ENCODE data around the gene RASA3. TPM values are rescaled to one million over a fixed set of nuclear protein-coding genes. Genes with fewer than 3 reads are reported as not detected.

The RASA3 gene
- total RNA-seq, 1 donor from 2014 or later = 17.3 TPM

DNA sequence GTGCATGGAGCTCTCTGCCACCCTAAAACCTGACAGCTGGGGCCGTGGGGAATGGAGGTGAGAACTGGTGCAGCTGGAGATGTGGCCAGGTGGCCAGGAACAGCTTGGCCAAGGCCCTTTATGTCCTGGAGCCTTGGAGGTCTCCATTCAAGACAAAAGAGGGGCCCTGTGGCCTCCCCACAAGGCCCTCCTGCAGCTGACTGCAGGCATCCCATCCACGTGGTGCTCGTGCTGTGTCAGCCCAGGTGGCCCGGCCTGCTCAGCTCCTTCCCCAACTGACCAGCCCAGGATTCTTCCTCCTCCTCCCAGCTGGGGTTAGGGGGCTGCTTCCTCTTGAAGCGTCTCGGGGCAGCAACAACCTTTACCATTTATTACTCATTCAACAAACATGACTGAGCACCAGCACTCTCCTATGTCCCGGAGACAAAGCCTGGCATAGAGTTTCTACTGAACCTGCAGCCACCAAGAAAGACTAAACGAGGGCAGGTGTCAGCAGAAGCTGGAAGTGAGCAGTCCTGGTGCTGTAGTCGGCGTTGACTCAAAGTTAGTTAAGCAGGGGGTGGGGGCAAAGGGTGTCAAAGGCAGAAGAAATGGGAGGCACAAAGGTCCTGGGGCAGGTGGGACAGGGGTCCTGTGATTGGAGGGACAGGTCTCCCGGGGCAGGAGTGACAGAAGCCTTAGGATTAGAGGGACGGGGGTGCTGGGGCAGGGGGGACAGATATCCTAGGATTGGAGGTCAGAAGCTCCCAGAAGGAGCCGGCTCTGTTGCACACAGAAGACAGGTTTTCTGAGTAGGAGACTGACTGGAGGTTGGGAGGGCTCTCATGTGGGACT lies 135.3 kb downstream of the RASA3 start:
- Histone ChIP-seq H3K9me3 (no peaks in the 10 kb centered on the region), H3K4me3 (no peak overlapping the region), H3K27me3 (no peaks in the 10 kb centered on the region), H3K27ac (peak overlapping the region; percentile 30), H3K36me3 (peaks cover 5% of the 10 kb centered on the region), H3K4me1 (no peaks in the 10 kb centered on the region)
- no peak for DNase-seq
- TF ChIP-seq, protein P1, sequence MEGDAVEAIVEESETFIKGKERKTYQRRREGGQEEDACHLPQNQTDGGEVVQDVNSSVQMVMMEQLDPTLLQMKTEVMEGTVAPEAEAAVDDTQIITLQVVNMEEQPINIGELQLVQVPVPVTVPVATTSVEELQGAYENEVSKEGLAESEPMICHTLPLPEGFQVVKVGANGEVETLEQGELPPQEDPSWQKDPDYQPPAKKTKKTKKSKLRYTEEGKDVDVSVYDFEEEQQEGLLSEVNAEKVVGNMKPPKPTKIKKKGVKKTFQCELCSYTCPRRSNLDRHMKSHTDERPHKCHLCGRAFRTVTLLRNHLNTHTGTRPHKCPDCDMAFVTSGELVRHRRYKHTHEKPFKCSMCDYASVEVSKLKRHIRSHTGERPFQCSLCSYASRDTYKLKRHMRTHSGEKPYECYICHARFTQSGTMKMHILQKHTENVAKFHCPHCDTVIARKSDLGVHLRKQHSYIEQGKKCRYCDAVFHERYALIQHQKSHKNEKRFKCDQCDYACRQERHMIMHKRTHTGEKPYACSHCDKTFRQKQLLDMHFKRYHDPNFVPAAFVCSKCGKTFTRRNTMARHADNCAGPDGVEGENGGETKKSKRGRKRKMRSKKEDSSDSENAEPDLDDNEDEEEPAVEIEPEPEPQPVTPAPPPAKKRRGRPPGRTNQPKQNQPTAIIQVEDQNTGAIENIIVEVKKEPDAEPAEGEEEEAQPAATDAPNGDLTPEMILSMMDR (IDR thresholded peaks at IDR 0.05) = no peak
- intact Hi-C loops (cut with DNase I) = no loop called here
- no peak for ATAC-seq

DNA sequence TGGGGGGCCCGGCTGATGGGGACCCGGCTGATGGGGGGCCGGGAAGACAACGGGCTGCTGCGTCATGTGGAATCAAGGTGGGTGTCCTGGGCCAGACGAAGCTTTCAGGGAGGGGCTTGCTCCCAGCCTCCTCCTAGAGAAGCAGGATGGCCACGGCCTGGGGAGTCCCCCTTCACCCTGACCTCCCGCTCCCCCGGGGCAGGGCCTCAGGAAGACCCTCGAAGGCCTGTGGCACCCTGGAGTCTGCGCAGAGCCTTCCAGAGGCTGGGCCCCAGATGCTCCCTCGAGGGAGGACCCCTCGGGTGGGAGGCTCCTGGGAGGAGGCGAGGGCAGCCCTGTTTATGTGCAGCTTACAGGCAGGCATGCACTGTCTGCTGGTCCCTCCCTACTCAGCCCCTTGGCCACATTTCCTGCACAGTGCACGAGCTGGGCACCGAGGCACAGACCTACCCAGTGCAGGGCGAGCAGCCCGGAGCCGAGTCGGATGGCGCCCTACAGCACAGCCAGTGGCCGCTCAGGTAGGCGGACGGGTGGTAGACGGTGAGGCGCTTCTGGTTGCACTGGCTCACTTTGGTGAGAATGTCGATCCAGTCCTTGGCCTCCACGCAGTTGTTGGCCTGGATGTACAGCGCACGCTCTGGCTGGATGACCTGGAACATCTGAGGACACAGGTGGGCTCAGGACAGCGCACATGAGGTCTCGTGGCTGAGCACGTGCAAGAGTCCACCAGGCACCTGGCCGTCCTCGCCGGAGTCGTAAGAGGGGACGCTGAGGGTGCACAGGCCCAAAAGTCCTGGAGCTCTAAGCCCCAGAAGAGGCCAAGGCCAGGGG lies 136.1 kb downstream of the RASA3 start:
- no peak overlapping the region for H3K27ac ChIP-seq
- TF ChIP-seq, protein P1 (IDR thresholded peaks at IDR 0.05) = no peak
- H3K4me3 ChIP-seq = no peak overlapping the region
- no peaks in the 10 kb centered on the region for H3K4me1 ChIP-seq
- H3K9me3 ChIP-seq = no peaks in the 10 kb centered on the region
- H3K27me3 ChIP-seq = no peaks in the 10 kb centered on the region
- DNase-seq (no peak), ATAC-seq (no peak)
- H3K36me3 ChIP-seq = peaks cover 5% of the 10 kb centered on the region
- intact Hi-C loops (cut with DNase I) = no loop called here

DNA sequence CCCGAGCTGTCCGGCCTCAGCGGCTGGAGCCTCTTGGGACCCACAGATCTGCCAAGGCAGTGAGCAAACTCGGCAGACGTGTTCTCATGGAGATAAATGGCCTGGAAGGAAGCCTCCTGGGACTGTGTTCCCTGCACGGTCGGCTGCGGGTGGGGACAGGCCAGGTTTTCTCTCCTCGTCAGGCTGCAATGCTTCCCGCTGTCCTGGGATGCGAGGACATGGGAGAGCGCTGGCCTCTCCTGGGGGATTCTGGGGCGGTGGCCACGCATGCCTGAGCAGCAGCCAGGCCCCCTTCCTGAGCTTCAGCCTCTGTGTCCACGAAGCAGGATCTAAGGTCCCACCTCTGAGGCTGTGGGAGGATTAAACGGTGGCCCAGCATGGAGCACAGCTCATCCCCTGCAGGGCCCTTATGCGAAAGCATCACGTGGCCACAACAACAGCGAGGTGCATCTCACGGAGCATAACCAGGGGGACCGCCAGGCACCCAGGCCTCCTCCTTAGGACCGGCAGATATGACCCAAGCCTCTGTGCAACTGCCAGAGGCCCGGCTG lies 137.3 kb downstream of the RASA3 start:
- DNase-seq (no peak), ATAC-seq (no peak)
- intact Hi-C loops (cut with DNase I) = no loop called here

DNA sequence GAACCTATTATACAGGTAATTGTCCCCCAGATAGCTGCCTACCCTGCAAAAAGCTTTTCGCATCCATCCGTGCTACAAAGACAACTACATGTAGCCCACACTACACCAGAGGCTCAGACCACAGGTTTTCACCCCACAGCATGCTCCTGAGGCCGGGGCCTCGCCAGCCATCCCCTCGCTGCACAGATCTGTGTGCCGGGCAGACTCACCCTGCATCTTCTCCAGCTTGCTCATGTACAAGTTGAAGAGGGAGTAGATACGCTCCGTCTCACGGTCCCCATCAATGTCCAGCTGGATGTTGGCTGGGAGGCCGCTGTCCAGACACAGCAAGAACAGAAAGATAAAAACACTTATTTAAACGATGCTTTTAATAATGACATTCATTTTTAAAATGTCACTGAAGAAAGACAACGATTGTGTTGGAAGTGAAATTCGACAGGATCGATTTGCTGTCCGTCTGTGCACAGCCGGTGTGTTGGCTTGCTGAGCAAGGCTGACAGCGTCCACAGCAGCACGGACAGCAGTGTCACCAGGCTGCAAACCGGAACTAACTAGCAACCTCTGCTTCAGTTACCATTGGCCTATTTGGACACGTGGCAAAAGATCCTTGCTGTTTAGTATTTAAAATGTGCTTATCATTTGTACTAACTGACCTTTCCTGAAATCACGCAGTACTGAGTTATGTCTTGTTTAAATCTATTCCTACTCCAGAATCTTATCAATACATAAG lies 140.0 kb downstream of the RASA3 start:
- H3K4me1 ChIP-seq = no peaks in the 10 kb centered on the region
- ATAC-seq (no peak), DNase-seq (no peak)
- H3K36me3 ChIP-seq = peaks cover 17% of the 10 kb centered on the region
- intact Hi-C loops (cut with DNase I) = no loop called here
- no peak overlapping the region for H3K4me3 ChIP-seq
- TF ChIP-seq, protein P1 (IDR thresholded peaks at IDR 0.05) = no peak
- H3K27ac ChIP-seq = no peak overlapping the region
- no peaks in the 10 kb centered on the region for H3K27me3 ChIP-seq
- H3K9me3 ChIP-seq = no peaks in the 10 kb centered on the region

More for the DNA sequence above, 137.3 kb downstream of the RASA3 start:
- no peak overlapping the region for H3K27ac ChIP-seq
- no peak overlapping the region for H3K4me3 ChIP-seq
- TF ChIP-seq, protein P1 (IDR thresholded peaks at IDR 0.05) = no peak
- no peaks in the 10 kb centered on the region for H3K4me1 ChIP-seq
- peaks cover 12% of the 10 kb centered on the region for H3K36me3 ChIP-seq
- no peaks in the 10 kb centered on the region for H3K9me3 ChIP-seq
- H3K27me3 ChIP-seq = no peaks in the 10 kb centered on the region

DNA sequence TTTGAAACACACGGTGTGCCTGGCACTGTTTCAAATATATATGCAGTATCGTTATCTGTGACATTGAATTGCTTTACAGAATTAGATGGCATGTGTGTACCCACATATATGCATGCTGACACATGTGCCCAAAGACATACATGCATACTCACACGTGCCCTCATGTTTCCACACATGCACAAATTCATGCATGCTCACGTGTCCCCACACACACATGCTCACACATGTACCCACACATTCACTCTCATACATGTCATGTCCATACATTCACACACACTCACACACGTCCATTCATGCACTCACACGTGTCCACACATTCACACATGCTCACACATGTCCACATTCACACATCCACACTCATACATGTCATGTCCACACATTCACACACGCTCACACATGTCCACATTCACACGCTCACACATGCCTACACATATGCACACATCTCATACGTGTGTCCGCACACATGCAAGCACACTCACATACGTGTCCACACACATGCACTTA lies 140.7 kb downstream of the RASA3 start:
- ATAC-seq = no peak
- H3K27me3 ChIP-seq = no peaks in the 10 kb centered on the region
- no peaks in the 10 kb centered on the region for H3K9me3 ChIP-seq
- intact Hi-C loops (cut with DNase I) = no loop called here
- DNase-seq = no peak
- H3K4me3 ChIP-seq = no peak overlapping the region
- H3K36me3 ChIP-seq = peaks cover 17% of the 10 kb centered on the region
- H3K27ac ChIP-seq = no peak overlapping the region
- TF ChIP-seq, protein P1 (IDR thresholded peaks at IDR 0.05) = no peak
- H3K4me1 ChIP-seq = no peaks in the 10 kb centered on the region

Data from upper lobe of right lung (tissue), 1 donor.